DMS79 treated with DMSO at 0.1 percent for 48 hours (cell line): ENCODE measurements around the gene STXBP3.

Experiments
- DNase-seq: peaks from one replicate; lab custom pipeline; 2025; lab: John Stamatoyannopoulos, UW

Gene STXBP3

GRCh38 chr1:108808438-108808837 is 62.0 kb downstream of the STXBP3 start:
- DNase-seq: no peak

- no peak for DNase-seq
Measured at GRCh38 chr1:108811611-108812010, 65.1 kb downstream of the STXBP3 start.

- DNase-seq: no peak
Measured at GRCh38 chr1:108813326-108813725, 66.9 kb downstream of the STXBP3 start.

GRCh38 chr1:108814343-108815125 is 68.1 kb downstream of the STXBP3 start:
- no peak for DNase-seq

GRCh38 chr1:108815566-108815965 is 69.1 kb downstream of the STXBP3 start:
- no peak for DNase-seq

GRCh38 chr1:108816049-108816893 is 69.8 kb downstream of the STXBP3 start:
- peak; percentile 69 for DNase-seq

- DNase-seq: peak; percentile 57
Measured at GRCh38 chr1:108817016-108817415, 70.5 kb downstream of the STXBP3 start.

GRCh38 chr1:108817811-108818210 is 71.3 kb downstream of the STXBP3 start:
- DNase-seq: no peak

GRCh38 chr1:108819878-108820277 is 73.4 kb downstream of the STXBP3 start:
- no peak for DNase-seq

- DNase-seq: no peak
Measured at GRCh38 chr1:108823632-108824031, 77.2 kb downstream of the STXBP3 start.

- DNase-seq: no peak
Measured at GRCh38 chr1:108824051-108824450, 77.6 kb downstream of the STXBP3 start.

GRCh38 chr1:108826081-108826635 is 79.7 kb downstream of the STXBP3 start:
- no peak for DNase-seq

GRCh38 chr1:108828074-108828961 is 81.8 kb downstream of the STXBP3 start:
- DNase-seq: peak; percentile 45

- no peak for DNase-seq
Measured at GRCh38 chr1:108829498-108829916, 83.0 kb downstream of the STXBP3 start.

GRCh38 chr1:108830119-108831008 is 83.9 kb downstream of the STXBP3 start:
- no peak for DNase-seq

- no peak for DNase-seq
Measured at GRCh38 chr1:108831225-108831624, 84.8 kb downstream of the STXBP3 start.

GRCh38 chr1:108832929-108833328 is 86.5 kb downstream of the STXBP3 start:
- no peak for DNase-seq

- DNase-seq: no peak
Measured at GRCh38 chr1:108841703-108842102, 95.2 kb downstream of the STXBP3 start.

- no peak for DNase-seq
Measured at GRCh38 chr1:108842525-108843181, 96.2 kb downstream of the STXBP3 start.
